Measurements from ENCODE around the gene STMN3. TPM values are rescaled to one million over a fixed set of nuclear protein-coding genes. Genes with fewer than 3 reads are reported as not detected.

STMN3 gene
- total and polyA plus RNA-seq, 2 of the 8 experiments (the other 6 are each of a cell fraction or from before 2014, with no cell fraction given), result 51.5 to 63.1 TPM

GRCh38 chr20:63648895-63649589, 4.2 kb downstream of the STMN3 start:
- Histone ChIP-seq H3K14ac (ENCODE audit: insufficient read length) (no peak overlapping the region), H2AK5ac (ENCODE audit: low read depth, low read length) (no peak overlapping the region), H3K23ac (ENCODE audit: insufficient read length) (no peak overlapping the region), H3K27me3 (replicated peaks in 1 of 4; ENCODE audit: control insufficient read depth in 3 of 4, extremely low read depth in 1 of 4, insufficient read depth in 3 of 4, low read length in 3 of 4) (peaks cover 0 to 2% (median 0%) of the 10 kb centered on the region in 4 experiments; a peak in 2 of 7 replicates), H3K79me1 (ENCODE audit: low read depth, low read length) (no peaks in the 10 kb centered on the region; the same call in none of the 2 replicates), H3K4me2 (ENCODE audit: insufficient read depth in 1 of 2, low read depth in 2 of 2, low read length in 2 of 2) (no peak overlapping the region), H2BK12ac (ENCODE audit: low read depth, low read length) (no peak overlapping the region), H3K4me1 (replicated peaks in 1 of 4; ENCODE audit: control insufficient read depth in 3 of 4, insufficient read depth in 4 of 4, low read length in 3 of 4) (peaks cover 0 to 10% (median 5%) of the 10 kb centered on the region in 4 experiments; a peak in 6 of 7 replicates), H3K4me3 (ENCODE audit: extremely low read depth in 1 of 4, insufficient read depth in 2 of 4, low read depth in 3 of 4, low read length in 4 of 4) (no peak overlapping the region), H2BK5ac (ENCODE audit: low read depth, low read length) (no peak overlapping the region), H3K18ac (ENCODE audit: extremely low read depth, low read length) (no peak overlapping the region), H4K91ac (replicated peaks; ENCODE audit: insufficient read length, low read length) (no peak overlapping the region), H3K23me2 (ENCODE audit: low read depth, low read length) (peaks cover 11% of the 10 kb centered on the region), H3K9ac (replicated peaks in 1 of 4; ENCODE audit: extremely low read depth in 1 of 4, low read depth in 3 of 4, low read length in 3 of 4) (no peak overlapping the region), H3K27ac (ENCODE audit: low read depth, low read length) (no peak overlapping the region), H2AFZ (ENCODE audit: low read length) (no peak overlapping the region), H3K79me2 (ENCODE audit: control insufficient read depth in 1 of 2, insufficient read depth in 2 of 2, low read length in 2 of 2) (no peaks in the 10 kb centered on the region), H3K56ac (replicated peaks; ENCODE audit: insufficient read length, low read depth, low read length) (no peak overlapping the region), H4K8ac (ENCODE audit: extremely low read depth, insufficient read depth, low read length) (peak overlapping the region; percentile 14), H2BK15ac (ENCODE audit: low read length) (no peak overlapping the region), H2BK20ac (ENCODE audit: low read length) (no peak overlapping the region), H2BK120ac (replicated peaks; ENCODE audit: low read depth, low read length) (no peak overlapping the region), H4K5ac (ENCODE audit: insufficient read length, low read depth, low read length) (no peak overlapping the region), H3K36me3 (ENCODE audit: control insufficient read depth in 2 of 4, insufficient read depth in 4 of 4, low read length in 3 of 4) (no peaks in the 10 kb centered on the region; a peak in 1 of 8 replicates), H3K4ac (replicated peaks; ENCODE audit: insufficient read length, low read depth, low read length) (no peak overlapping the region), H4K20me1 (replicated peaks in 1 of 2; ENCODE audit: control insufficient read depth in 1 of 2, insufficient read depth in 2 of 2, low read length in 2 of 2) (peaks cover 11 to 16% of the 10 kb centered on the region in 2 experiments), H3K9me3 (ENCODE audit: insufficient read depth in 2 of 2, low read depth in 1 of 2, low read length in 1 of 2) (no peaks in the 10 kb centered on the region)
- no peak for FAIRE-seq
- CTCF ChIA-PET (ENCODE audit: partially characterized antibody), result interaction anchor here (0.7 to 1.2 kb wide), 5 partner anchors 16 to 577 kb away, joined by 3 to 4 read pairs (median 3); no protein-coding TSS in a partner anchor
- TF ChIP-seq JUND (IDR thresholded peaks at IDR 0.05; ENCODE audit: low read length), result no peak
- TF ChIP-seq CHD2 (IDR thresholded peaks at IDR 0.05; ENCODE audit: low read length), result no peak
- no peak for TF ChIP-seq SUZ12 (IDR thresholded peaks at IDR 0.05; ENCODE audit: low read length)
- no peak for TF ChIP-seq CBX5 (IDR thresholded peaks at IDR 0.05; ENCODE audit: low read depth, low read length)
- no peak for TF ChIP-seq MAFK (IDR thresholded peaks at IDR 0.05; ENCODE audit: low read depth, low read length)
- no peak for DNase-seq (ENCODE audit: low read depth in 1 of 2, low spot score in 2 of 2)
- POLR2A ChIA-PET (ENCODE audit: partially characterized antibody), result interaction anchor here (1.0 kb wide), 1 partner anchor 112 kb away, joined by 3 read pairs; the partner anchor contains the start of gene PTK6
- WGBS, 2 experiments (ENCODE audit: extremely low coverage in 1 of 2, insufficient coverage in 1 of 2, insufficient read length in 1 of 2, insufficient replicate concordance in 2 of 2, low coverage in 1 of 2, low lambda C conversion rate in 2 of 2, missing lambda C conversion rate in 1 of 2), result 86% methylated on average over 11 of the region's 11 CpGs; no CpG with 5 or more reads in 1 of the 2 experiments

All from H1 (cell line).